GM12865 (cell line): ENCODE measurements around the gene CD63.

Experiments
- DNase-seq: peaks from one replicate; pipeline ENCODE4 v3.0.0; 2010; ENCODE audit warnings: low read depth
- H3K4me3 ChIP-seq: 2 replicates; pipeline ENCODE4 v1.5.1; 2011; ENCODE audit warnings: mild to moderate bottlenecking, low read depth, low read length, control low read depth
- CTCF ChIP-seq: IDR thresholded peaks from 2 replicates; pipeline ENCODE4 v1.5.1; 2011; ENCODE audit warnings: low read length, control low read depth, low read depth, inconsistent platforms; ENCODE audit not compliant: insufficient read depth; ENCODE audit errors: missing control alignments

CD63 gene

DNA sequence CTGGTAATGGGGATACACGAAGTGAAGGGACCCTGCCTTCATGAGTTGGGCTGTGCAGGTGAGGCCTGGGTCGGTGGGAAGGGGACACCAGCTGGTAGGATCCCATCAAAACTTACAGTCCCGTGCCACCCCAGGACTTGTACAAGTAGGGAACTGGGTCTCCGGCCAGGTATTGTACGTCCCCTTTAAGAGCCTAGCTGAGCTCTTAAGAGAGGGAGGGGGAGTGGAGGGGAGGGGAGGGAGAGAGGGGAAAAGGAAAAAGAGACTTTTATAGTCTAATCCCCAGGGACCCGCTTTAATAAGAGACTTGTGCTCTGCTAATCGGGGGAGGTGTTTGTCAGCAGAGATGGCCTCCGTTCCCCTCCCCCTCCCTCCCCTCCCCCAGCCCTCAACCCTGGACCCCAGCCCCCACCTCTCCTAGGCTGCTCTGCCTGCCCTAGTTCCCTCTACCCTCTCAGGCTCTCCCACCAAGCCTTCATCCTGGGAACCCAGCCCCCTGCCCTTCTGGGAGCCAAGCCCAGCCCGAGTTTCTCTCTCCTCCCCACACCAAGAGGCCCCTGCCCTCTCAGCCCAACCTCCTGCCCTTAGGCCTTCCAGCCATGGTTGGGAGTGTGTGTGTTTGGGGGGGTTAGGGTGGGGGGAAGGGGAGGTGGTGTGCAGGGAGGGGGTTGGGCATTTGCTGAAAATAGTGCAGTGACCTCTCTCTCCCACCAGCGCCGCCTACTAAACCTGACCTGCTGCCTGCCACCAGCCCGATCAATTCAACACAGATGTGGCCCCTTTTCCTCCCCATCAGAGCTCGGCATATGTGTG lies 16.8 kb upstream of the CD63 start:
- no peak overlapping the region; the same call in 1 of the 2 replicates for H3K4me3 ChIP-seq
- no peak for DNase-seq
- TF ChIP-seq CTCF, result no peak

- no peak for TF ChIP-seq CTCF
- DNase-seq, result no peak
These were observed 15.7 kb upstream of the CD63 start for GRCh38 chr12:55744340-55745030.

DNA sequence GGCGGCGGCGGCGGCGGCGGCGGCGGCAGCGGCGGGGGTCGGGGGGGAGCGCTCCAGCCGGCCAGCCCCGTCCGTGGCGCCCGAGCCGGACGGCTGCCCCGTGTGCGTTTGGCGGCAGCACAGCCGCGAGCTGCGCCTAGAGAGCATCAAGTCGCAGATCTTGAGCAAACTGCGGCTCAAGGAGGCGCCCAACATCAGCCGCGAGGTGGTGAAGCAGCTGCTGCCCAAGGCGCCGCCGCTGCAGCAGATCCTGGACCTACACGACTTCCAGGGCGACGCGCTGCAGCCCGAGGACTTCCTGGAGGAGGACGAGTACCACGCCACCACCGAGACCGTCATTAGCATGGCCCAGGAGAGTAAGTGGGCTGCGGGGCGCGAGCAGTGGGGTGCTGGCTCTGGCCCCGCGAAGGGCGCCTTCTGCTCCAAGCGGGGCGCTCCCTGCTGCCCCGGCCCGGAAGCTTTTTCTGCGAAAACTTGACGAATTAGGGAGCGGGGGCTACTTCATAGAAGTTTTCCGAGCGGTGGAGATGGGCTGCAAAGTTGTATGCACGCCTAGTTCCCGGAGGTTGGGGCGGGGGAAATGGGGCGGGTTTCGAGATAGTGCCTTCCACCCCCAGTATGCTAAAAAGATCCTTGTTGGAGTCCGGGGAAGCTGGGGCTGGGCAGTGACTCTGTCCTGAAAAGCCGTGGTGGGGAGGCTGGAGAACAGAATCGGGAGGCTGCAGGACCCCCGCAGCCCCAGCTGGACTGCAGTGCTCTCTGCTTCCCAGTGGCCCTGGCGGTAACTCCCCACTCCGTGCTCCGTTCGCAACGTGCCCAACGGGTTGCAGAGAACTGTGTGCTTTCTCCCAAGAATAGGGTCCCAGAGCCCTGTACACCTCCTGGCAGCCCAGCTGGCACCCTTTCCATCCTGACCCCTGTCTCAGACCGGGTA lies 14.9 kb upstream of the CD63 start:
- no peak for TF ChIP-seq CTCF
- peak overlapping the region; percentile 75 for H3K4me3 ChIP-seq
- peak; percentile 84 for DNase-seq

More at GRCh38 chr12:55744340-55745030, 15.7 kb upstream of the CD63 start:
- peak overlapping the region; percentile 75 for H3K4me3 ChIP-seq

DNA sequence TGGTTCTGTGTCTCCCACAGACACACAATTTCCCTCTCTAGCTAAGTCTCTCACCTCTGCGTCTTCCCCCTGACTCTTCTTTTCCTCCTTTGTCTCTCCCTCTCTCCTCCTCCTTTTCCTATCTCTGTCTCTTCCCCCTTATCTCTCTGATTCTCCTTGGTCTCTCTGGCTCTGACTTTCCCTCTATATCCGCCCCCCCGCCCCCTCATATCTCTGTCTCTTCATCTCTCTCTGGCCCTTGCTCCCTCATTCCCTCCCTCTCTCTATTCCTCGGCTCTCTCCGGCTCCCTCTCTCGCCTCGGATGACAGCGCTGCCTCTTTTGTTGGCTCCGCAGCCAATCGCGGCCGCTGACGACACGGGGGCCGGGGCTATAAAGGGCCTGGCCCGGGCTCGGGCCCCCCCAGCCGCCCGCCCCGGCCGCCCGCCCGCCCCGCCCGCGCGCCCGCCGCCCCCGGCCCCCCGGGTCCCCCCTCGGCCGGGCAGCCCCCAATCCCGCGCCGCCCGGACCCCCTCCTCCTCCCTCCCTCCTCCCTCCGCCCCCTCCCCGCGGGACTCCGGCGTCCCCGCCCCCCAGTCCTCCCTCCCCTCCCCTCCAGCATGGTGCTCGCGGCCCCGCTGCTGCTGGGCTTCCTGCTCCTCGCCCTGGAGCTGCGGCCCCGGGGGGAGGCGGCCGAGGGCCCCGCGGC lies 14.1 kb upstream of the CD63 start, which contains the start of gene GDF11:
Gene GDF11, plus strand, starts transcription at position 404 of the 687 bp plus-strand sequence. Its CDS starts 195 bp downstream, at position 599.
- peak within 1 kb of the TSS; percentile 75 for H3K4me3 ChIP-seq
- DNase-seq, result peak; percentile 69
- TF ChIP-seq CTCF, result no peak

- no peak for DNase-seq
- TF ChIP-seq CTCF, result no peak
- H3K4me3 ChIP-seq, result peak overlapping the region; percentile 44; the same call in 1 of the 2 replicates
These were observed 13.3 kb upstream of the CD63 start for GRCh38 chr12:55741931-55742680.
